ENCODE results near the gene CDRT4. TPM values are rescaled to one million over a fixed set of nuclear protein-coding genes. Genes with fewer than 3 reads are reported as not detected.

The CDRT4 gene
- total RNA-seq, 1 donor from 2014 or later: 10.1 TPM

- H3K4me1 Mint-ChIP-seq (ENCODE audit: unreplicated experiment): peaks cover 17% of the 10 kb centered on the region
- DNase-seq (ENCODE audit: extremely low spot score, unreplicated experiment): no peak
- H3K27ac Mint-ChIP-seq (ENCODE audit: unreplicated experiment): no peak overlapping the region
- TF ChIP-seq, protein P1, sequence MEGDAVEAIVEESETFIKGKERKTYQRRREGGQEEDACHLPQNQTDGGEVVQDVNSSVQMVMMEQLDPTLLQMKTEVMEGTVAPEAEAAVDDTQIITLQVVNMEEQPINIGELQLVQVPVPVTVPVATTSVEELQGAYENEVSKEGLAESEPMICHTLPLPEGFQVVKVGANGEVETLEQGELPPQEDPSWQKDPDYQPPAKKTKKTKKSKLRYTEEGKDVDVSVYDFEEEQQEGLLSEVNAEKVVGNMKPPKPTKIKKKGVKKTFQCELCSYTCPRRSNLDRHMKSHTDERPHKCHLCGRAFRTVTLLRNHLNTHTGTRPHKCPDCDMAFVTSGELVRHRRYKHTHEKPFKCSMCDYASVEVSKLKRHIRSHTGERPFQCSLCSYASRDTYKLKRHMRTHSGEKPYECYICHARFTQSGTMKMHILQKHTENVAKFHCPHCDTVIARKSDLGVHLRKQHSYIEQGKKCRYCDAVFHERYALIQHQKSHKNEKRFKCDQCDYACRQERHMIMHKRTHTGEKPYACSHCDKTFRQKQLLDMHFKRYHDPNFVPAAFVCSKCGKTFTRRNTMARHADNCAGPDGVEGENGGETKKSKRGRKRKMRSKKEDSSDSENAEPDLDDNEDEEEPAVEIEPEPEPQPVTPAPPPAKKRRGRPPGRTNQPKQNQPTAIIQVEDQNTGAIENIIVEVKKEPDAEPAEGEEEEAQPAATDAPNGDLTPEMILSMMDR (IDR thresholded peaks at IDR 0.05): no peak
- peaks cover 8% of the 10 kb centered on the region for H3K9me3 Mint-ChIP-seq (ENCODE audit: unreplicated experiment)
- H3K36me3 Mint-ChIP-seq (ENCODE audit: unreplicated experiment): no peaks in the 10 kb centered on the region
- H3K27me3 Mint-ChIP-seq (ENCODE audit: unreplicated experiment): peaks cover 2% of the 10 kb centered on the region
- no peak overlapping the region for H3K4me3 Mint-ChIP-seq (ENCODE audit: unreplicated experiment)
Measured at GRCh38 chr17:15388356-15389041, 78.9 kb downstream of the CDRT4 start.

DNA sequence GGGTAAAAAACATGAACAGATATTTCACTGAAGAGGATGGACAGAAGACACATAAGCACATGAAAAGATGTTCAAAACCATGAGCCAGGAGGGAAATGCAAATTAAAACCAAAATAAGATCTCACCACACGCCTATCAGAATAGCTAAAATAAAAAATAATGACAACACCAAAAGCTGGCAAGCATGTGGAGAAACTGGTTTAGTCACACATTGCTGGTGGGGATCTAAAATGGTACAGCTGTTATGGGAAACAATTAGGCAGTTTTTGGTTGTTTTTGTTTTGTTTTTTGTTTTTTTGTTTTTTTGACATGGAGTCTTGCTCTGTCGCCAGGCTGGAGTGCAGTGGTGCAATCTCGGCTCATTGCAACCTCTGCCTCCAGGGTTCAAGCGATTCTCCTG lies 81.3 kb downstream of the CDRT4 start:
- Mint-ChIP-seq H3K27ac (ENCODE audit: unreplicated experiment) (no peak overlapping the region), H3K4me3 (ENCODE audit: unreplicated experiment) (no peak overlapping the region), H3K27me3 (ENCODE audit: unreplicated experiment) (peaks cover 2% of the 10 kb centered on the region), H3K36me3 (ENCODE audit: unreplicated experiment) (no peaks in the 10 kb centered on the region), H3K9me3 (ENCODE audit: unreplicated experiment) (peaks cover 8% of the 10 kb centered on the region), H3K4me1 (ENCODE audit: unreplicated experiment) (peaks cover 17% of the 10 kb centered on the region)
- TF ChIP-seq, protein P1 (IDR thresholded peaks at IDR 0.05): no peak
- no peak for DNase-seq (ENCODE audit: extremely low spot score, unreplicated experiment)

Other genes with a start within 250 kb of the CDRT4 start
- 188 and 204 TPM in 2 replicates for gene PMP22, start 202.3 kb downstream of the CDRT4 start, total RNA-seq
- gene TEKT3, start 126.0 kb downstream of the CDRT4 start, total RNA-seq: not detected in 2 replicates
- gene TVP23C, start 95.9 kb upstream of the CDRT4 start, total RNA-seq: 22.1 and 26.4 TPM in 2 replicates
- 0.40 TPM in 1 of 2 replicates, not detected in the other for gene FBXW10B, start 152.1 kb upstream of the CDRT4 start, total RNA-seq
- gene TRIM16, start 216.7 kb upstream of the CDRT4 start, total RNA-seq: 23.5 and 26.3 TPM in 2 replicates
- gene ZNF286A, start 232.1 kb upstream of the CDRT4 start, total RNA-seq: 38.5 and 39.0 TPM in 2 replicates

All from osteocyte (in vitro differentiated cells).